ENCODE results near the gene SMARCAL1.

SMARCAL1 gene

GRCh38 chr2:216486271-216486670 lies 74.0 kb downstream of the SMARCAL1 start:
- H3K4me1 ChIP-seq, result no peaks in the 10 kb centered on the region
- no peaks in the 10 kb centered on the region for H3K9me3 ChIP-seq (ENCODE audit: control insufficient read depth, low read length)
- no peaks in the 10 kb centered on the region for H3K79me2 ChIP-seq
- no peak overlapping the region for H3K9ac ChIP-seq
- no peak overlapping the region for H3K4me2 ChIP-seq (ENCODE audit: low read length)
- no peak for TF ChIP-seq CTCF (IDR thresholded peaks at IDR 0.05)
- no peak overlapping the region for H3K4me3 ChIP-seq (ENCODE audit: low read depth, low read length)
- no peak overlapping the region for H3K27ac ChIP-seq
- H2AFZ ChIP-seq, result no peak overlapping the region
- no peaks in the 10 kb centered on the region for H3K36me3 ChIP-seq (ENCODE audit: control insufficient read depth, insufficient read depth, low read length)
- H3K27me3 ChIP-seq (ENCODE audit: control insufficient read depth, insufficient read depth, low read length), result no peaks in the 10 kb centered on the region

- no peak overlapping the region for H3K4me2 ChIP-seq (ENCODE audit: low read length)
- no peak overlapping the region for H3K27ac ChIP-seq
- H3K4me3 ChIP-seq (ENCODE audit: low read depth, low read length), result no peak overlapping the region
- no peaks in the 10 kb centered on the region for H3K36me3 ChIP-seq (ENCODE audit: control insufficient read depth, insufficient read depth, low read length)
- no peaks in the 10 kb centered on the region for H3K4me1 ChIP-seq
- H3K79me2 ChIP-seq, result no peaks in the 10 kb centered on the region
- no peak for TF ChIP-seq CTCF (IDR thresholded peaks at IDR 0.05)
- H3K9me3 ChIP-seq (ENCODE audit: control insufficient read depth, low read length), result no peaks in the 10 kb centered on the region
- no peaks in the 10 kb centered on the region for H3K27me3 ChIP-seq (ENCODE audit: control insufficient read depth, insufficient read depth, low read length)
- no peak overlapping the region for H2AFZ ChIP-seq
- H3K9ac ChIP-seq, result no peak overlapping the region
Observed at GRCh38 chr2:216486708-216487107, 74.4 kb downstream of the SMARCAL1 start.

- Histone ChIP-seq H3K79me2 (no peaks in the 10 kb centered on the region), H3K9me3 (ENCODE audit: control insufficient read depth, low read length) (no peaks in the 10 kb centered on the region), H3K4me1 (no peaks in the 10 kb centered on the region), H3K9ac (no peak overlapping the region), H3K4me2 (ENCODE audit: low read length) (peak overlapping the region; percentile 20), H3K27me3 (ENCODE audit: control insufficient read depth, insufficient read depth, low read length) (no peaks in the 10 kb centered on the region), H3K36me3 (ENCODE audit: control insufficient read depth, insufficient read depth, low read length) (no peaks in the 10 kb centered on the region), H2AFZ (no peak overlapping the region), H3K4me3 (ENCODE audit: low read depth, low read length) (no peak overlapping the region), H3K27ac (no peak overlapping the region)
- TF ChIP-seq CTCF (IDR thresholded peaks at IDR 0.05), result no peak
Observed at GRCh38 chr2:216490061-216490460, 77.8 kb downstream of the SMARCAL1 start.

- Histone ChIP-seq H3K9me3 (ENCODE audit: control insufficient read depth, low read length) (no peaks in the 10 kb centered on the region), H3K4me3 (ENCODE audit: low read depth, low read length) (no peak overlapping the region), H3K27me3 (ENCODE audit: control insufficient read depth, insufficient read depth, low read length) (no peaks in the 10 kb centered on the region), H2AFZ (no peak overlapping the region), H3K4me1 (no peaks in the 10 kb centered on the region), H3K27ac (no peak overlapping the region), H3K36me3 (ENCODE audit: control insufficient read depth, insufficient read depth, low read length) (no peaks in the 10 kb centered on the region), H3K9ac (no peak overlapping the region), H3K4me2 (ENCODE audit: low read length) (no peak overlapping the region), H3K79me2 (no peaks in the 10 kb centered on the region)
- no peak for TF ChIP-seq CTCF (IDR thresholded peaks at IDR 0.05)
Observed at GRCh38 chr2:216491793-216492596, 79.7 kb downstream of the SMARCAL1 start.

Measured in parathyroid adenoma (tissue), 2 donors.